ENCODE measurements around the gene MAP3K14.

GRCh38 chr17:45241328-45242028 lies 75.3 kb downstream of the MAP3K14 start:
- TF ChIP-seq SREBF2 (IDR thresholded peaks at IDR 0.05; ENCODE audit: low read length) (no peak), POLR2A (IDR thresholded peaks at IDR 0.05; ENCODE audit: low read depth, low read length) (peak; percentile 53), SMC3 (IDR thresholded peaks at IDR 0.05; ENCODE audit: borderline replicate concordance, low read length) (no peak), NR2C2 (IDR thresholded peaks at IDR 0.05; ENCODE audit: borderline replicate concordance, control insufficient read depth, insufficient read length, low read depth) (no peak), ATF3 (IDR thresholded peaks at IDR 0.05; ENCODE audit: borderline replicate concordance, extremely low read depth, low read depth, low read length) (no peak), IRF4 (IDR thresholded peaks at IDR 0.05; ENCODE audit: low read depth, low read length) (no peak), KLF5 (IDR thresholded peaks at IDR 0.05; ENCODE audit: partially characterized antibody) (no peak), KDM1A (IDR thresholded peaks at IDR 0.05; ENCODE audit: borderline replicate concordance) (no peak), CTCF (IDR thresholded peaks at IDR 0.05 in 2 of 3, conservative IDR thresholded peaks at IDR 0.05 in 1 of 3; ENCODE audit: control insufficient read depth in 2 of 3, extremely low read depth in 1 of 3, insufficient read depth in 1 of 3, low read depth in 3 of 3, low read length in 3 of 3) (no peak), CEBPB (IDR thresholded peaks at IDR 0.05; ENCODE audit: borderline replicate concordance in 1 of 2, low read depth in 2 of 2, low read length in 2 of 2) (no peak), ZNF24 (IDR thresholded peaks at IDR 0.05) (no peak), CHD2 (IDR thresholded peaks at IDR 0.05; ENCODE audit: borderline replicate concordance, low read depth, low read length) (no peak), USF2 (IDR thresholded peaks at IDR 0.05; ENCODE audit: borderline replicate concordance, low read depth, low read length) (no peak)

Measured in GM12878 (cell line).